HFF-Myc (cell line): ENCODE measurements around the gene RARRES2.
"Not testable (repeated sequence)": the region's sequence is repeated elsewhere in the genome, so short reads cannot be mapped to it uniquely, and the experiment has no call there.

Experiments used
- DNase-seq: peaks from one replicate; pipeline ENCODE4 v3.0.0-alpha.2; 2011; ENCODE audit warnings: low read depth; ENCODE audit errors: extremely low read depth
- H3K4me3 ChIP-seq: replicated peaks from 2 replicates; pipeline ENCODE4 v1.5.1; 2011; ENCODE audit warnings: low read depth, mild to moderate bottlenecking, control low read depth, low read length

RARRES2 gene

DNA sequence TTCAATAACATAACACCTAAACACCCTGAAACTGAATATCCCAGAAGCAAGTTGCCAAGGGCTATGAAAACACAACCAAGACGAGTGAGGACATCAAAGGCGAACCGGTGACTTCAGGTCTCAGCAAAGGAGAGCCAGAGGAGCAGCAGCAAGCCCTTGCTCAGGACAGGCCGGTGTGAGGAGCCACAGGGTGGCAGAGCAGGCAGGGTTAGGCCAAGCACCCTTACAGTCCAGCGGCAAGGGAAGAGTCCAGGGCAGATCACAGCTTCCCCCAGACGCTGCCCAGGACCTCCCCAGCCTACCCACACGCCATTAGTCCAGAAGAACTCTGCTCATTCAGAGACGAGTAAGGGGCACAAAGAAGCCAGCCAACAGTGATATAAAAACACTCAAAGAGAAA, 45.8 kb downstream of the RARRES2 start:
- DNase-seq, H3K4me3 ChIP-seq: not testable (repeated sequence)

DNA sequence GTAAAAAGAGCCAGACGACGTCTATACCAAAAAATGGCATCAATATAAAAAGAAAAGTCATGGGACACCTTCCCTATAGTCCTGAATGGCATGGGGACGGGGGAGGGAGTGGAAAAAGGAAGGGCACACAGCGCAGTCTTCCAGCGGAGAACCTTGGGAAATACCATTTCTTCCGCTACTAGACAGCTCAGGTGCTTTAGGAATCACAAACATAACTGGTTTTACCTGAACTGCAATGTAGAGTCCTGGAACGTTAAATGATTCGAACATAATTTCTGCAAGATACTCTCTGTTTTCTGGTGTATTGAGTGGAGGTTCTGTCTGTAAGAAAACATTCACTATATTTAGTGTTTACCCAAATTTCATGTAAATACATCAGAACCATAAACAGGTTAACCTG, 46.4 kb downstream of the RARRES2 start:
- H3K4me3 ChIP-seq, DNase-seq: not testable (repeated sequence)

DNA sequence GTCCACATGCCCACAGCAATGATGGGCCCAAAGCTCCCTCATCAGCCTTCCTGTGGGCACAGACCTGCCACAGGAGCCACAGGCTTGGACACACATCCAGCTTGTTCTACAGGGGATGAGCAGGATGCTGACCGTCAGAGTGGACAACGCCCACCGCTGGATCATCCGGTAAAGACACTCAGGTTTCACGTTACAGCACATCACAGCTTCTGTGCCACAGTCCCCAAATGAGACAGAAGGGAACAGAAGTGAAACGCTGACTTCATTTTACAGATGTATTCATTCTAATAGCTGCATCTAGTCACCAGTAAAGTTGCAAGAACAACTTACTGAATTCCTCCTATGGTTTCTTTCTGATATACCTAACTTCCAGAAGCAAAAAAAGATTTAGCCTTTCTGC, 51.1 kb downstream of the RARRES2 start:
- not testable (repeated sequence) for DNase-seq

DNA sequence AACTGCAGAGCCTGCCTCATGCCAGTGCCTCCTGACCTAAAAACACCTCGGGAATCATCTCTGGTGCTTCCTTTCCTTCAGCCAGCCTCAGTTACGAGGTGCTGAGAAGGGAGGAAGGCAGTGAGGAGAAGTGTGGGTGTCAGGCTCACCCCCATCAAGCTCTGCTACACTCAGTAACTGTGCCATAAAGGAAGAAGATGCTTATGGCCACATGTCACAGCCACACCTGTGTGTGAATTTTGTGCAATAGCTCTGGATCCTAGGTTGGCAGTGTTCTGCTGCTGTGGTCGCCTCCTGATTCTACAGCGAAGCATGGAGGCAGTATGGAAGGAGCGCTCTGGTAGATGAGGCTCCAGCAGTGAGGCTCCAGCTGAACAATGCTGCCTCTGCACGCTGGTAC, 52.6 kb downstream of the RARRES2 start:
- DNase-seq, H3K4me3 ChIP-seq: not testable (repeated sequence)

More for the DNA sequence above, 51.1 kb downstream of the RARRES2 start:
- not testable (repeated sequence) for H3K4me3 ChIP-seq
